Measurements from ENCODE around the gene ACOT7. TPM values are rescaled to one million over a fixed set of nuclear protein-coding genes. Genes with fewer than 3 reads are reported as not detected.

ACOT7 gene
- total and polyA plus RNA-seq, 2 experiments from 2014 or later: 167 to 169 TPM

DNA sequence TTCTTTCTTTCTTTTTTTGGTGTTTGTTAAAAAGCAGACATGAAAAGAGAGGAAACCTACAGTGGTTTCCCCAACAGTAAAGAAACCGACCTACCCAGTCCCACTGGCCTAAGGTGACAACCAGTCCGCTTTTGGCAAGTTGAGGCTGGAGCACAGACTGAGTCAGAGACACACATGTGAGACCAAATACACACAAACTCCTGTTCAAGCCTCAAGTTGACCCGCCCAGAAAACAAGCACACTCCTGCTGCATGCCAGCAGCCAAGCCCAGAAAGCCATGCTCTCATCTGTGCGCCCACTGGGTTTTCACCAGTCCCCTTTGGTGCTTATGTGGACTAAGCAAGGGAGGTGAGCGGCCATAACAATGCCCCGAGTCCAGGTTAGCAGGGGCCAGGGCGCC is 68.1 kb downstream of the ACOT7 start:
- Histone ChIP-seq H3K27me3 (ENCODE audit: insufficient read depth) (no peaks in the 10 kb centered on the region), H3K4me2 (no peak overlapping the region), H3K79me2 (replicated peaks; ENCODE audit: insufficient read depth) (no peaks in the 10 kb centered on the region), H3K4me3 (no peak overlapping the region), H3K36me3 (ENCODE audit: insufficient read depth) (no peaks in the 10 kb centered on the region; the same call in 1 of the 2 replicates), H3F3A (replicated peaks; ENCODE audit: low read depth) (0 out of 2 replicates have a peak, but pooled peaks cover 6% of the 10 kb centered on the region), H3K27ac (ENCODE audit: low read depth) (no peak overlapping the region), H3K9me2 (ENCODE audit: insufficient read depth) (no peaks in the 10 kb centered on the region), H3K4me1 (ENCODE audit: insufficient read depth) (no peaks in the 10 kb centered on the region), H4K20me1 (replicated peaks; ENCODE audit: insufficient read depth) (no peaks in the 10 kb centered on the region; the same call in none of the 2 replicates), H2AFZ (no peak overlapping the region)
- Mint-ChIP-seq H3K4me3 (no peak overlapping the region), H3K27me3 (ENCODE audit: insufficient read depth, low read depth, poor library complexity) (peaks cover 10% of the 10 kb centered on the region), H3K4me1 (no peaks in the 10 kb centered on the region), H3K27ac (no peak overlapping the region), H3K9me3 (no peaks in the 10 kb centered on the region), H3K36me3 (ENCODE audit: low read depth) (peaks cover 16% of the 10 kb centered on the region)
- ATAC-seq (no peak), DNase-seq (ENCODE audit: low spot score) (no peak)
- TF ChIP-seq CREB1 (CRISPR knock-in tag; IDR thresholded peaks at IDR 0.05; ENCODE audit: low read depth) (no peak), ZNF114 (CRISPR knock-in tag; IDR thresholded peaks at IDR 0.05) (no peak), EZH2 (IDR thresholded peaks at IDR 0.05; ENCODE audit: low read depth, unreplicated experiment) (no peak), EZH2phosphoT487 (IDR thresholded peaks at IDR 0.05; ENCODE audit: unreplicated experiment) (no peak), NANOG (IDR thresholded peaks at IDR 0.05; ENCODE audit: borderline replicate concordance) (no peak), STAT1 (IDR thresholded peaks at IDR 0.05; ENCODE audit: unreplicated experiment) (no peak)
- TF ChIP-seq, protein P1, sequence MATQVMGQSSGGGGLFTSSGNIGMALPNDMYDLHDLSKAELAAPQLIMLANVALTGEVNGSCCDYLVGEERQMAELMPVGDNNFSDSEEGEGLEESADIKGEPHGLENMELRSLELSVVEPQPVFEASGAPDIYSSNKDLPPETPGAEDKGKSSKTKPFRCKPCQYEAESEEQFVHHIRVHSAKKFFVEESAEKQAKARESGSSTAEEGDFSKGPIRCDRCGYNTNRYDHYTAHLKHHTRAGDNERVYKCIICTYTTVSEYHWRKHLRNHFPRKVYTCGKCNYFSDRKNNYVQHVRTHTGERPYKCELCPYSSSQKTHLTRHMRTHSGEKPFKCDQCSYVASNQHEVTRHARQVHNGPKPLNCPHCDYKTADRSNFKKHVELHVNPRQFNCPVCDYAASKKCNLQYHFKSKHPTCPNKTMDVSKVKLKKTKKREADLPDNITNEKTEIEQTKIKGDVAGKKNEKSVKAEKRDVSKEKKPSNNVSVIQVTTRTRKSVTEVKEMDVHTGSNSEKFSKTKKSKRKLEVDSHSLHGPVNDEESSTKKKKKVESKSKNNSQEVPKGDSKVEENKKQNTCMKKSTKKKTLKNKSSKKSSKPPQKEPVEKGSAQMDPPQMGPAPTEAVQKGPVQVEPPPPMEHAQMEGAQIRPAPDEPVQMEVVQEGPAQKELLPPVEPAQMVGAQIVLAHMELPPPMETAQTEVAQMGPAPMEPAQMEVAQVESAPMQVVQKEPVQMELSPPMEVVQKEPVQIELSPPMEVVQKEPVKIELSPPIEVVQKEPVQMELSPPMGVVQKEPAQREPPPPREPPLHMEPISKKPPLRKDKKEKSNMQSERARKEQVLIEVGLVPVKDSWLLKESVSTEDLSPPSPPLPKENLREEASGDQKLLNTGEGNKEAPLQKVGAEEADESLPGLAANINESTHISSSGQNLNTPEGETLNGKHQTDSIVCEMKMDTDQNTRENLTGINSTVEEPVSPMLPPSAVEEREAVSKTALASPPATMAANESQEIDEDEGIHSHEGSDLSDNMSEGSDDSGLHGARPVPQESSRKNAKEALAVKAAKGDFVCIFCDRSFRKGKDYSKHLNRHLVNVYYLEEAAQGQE (IDR thresholded peaks at IDR 0.05; ENCODE audit: unreplicated experiment): no peak
- TF ChIP-seq, protein P2, sequence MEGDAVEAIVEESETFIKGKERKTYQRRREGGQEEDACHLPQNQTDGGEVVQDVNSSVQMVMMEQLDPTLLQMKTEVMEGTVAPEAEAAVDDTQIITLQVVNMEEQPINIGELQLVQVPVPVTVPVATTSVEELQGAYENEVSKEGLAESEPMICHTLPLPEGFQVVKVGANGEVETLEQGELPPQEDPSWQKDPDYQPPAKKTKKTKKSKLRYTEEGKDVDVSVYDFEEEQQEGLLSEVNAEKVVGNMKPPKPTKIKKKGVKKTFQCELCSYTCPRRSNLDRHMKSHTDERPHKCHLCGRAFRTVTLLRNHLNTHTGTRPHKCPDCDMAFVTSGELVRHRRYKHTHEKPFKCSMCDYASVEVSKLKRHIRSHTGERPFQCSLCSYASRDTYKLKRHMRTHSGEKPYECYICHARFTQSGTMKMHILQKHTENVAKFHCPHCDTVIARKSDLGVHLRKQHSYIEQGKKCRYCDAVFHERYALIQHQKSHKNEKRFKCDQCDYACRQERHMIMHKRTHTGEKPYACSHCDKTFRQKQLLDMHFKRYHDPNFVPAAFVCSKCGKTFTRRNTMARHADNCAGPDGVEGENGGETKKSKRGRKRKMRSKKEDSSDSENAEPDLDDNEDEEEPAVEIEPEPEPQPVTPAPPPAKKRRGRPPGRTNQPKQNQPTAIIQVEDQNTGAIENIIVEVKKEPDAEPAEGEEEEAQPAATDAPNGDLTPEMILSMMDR (conservative IDR thresholded peaks at IDR 0.05; ENCODE audit: low read depth in 2 of 2): no peak

DNA sequence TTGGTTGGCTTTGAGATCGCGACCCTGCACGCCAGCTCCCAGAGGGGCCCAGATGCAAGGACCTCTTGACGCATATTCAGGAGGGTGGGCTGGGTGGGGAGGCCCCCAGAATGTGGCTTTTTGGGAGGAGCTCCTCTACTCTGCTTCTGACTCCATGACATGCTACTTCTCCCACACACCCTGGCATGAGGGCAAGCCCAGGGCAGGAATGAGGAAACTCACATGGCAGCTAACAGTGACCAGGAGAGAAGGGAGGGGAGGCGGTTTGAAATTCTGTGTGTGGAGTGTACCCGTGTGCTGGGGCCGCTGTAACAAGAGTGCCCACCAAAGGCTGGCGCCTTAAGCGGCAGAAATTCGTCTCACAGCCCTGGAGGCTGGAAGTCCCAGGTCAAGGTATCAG is 71.4 kb downstream of the ACOT7 start:
- Mint-ChIP-seq H3K27me3 (ENCODE audit: insufficient read depth, low read depth, poor library complexity) (peaks cover 6% of the 10 kb centered on the region), H3K9me3 (no peaks in the 10 kb centered on the region), H3K4me1 (no peaks in the 10 kb centered on the region), H3K36me3 (ENCODE audit: low read depth) (peaks cover 18% of the 10 kb centered on the region), H3K4me3 (no peak overlapping the region), H3K27ac (no peak overlapping the region)
- Histone ChIP-seq H3F3A (replicated peaks; ENCODE audit: low read depth) (0 out of 2 replicates have a peak, but pooled peaks cover 4% of the 10 kb centered on the region), H3K27me3 (ENCODE audit: insufficient read depth) (no peaks in the 10 kb centered on the region), H2AFZ (no peak overlapping the region), H3K4me3 (no peak overlapping the region), H3K27ac (ENCODE audit: low read depth) (no peak overlapping the region), H4K20me1 (replicated peaks; ENCODE audit: insufficient read depth) (no peaks in the 10 kb centered on the region), H3K4me1 (ENCODE audit: insufficient read depth) (no peaks in the 10 kb centered on the region), H3K79me2 (replicated peaks; ENCODE audit: insufficient read depth) (no peaks in the 10 kb centered on the region), H3K36me3 (ENCODE audit: insufficient read depth) (no peaks in the 10 kb centered on the region), H3K4me2 (no peak overlapping the region), H3K9me2 (ENCODE audit: insufficient read depth) (no peaks in the 10 kb centered on the region)
- ATAC-seq (no peak), DNase-seq (ENCODE audit: low spot score) (no peak)
- TF ChIP-seq ZNF114 (CRISPR knock-in tag; IDR thresholded peaks at IDR 0.05) (no peak), EZH2 (IDR thresholded peaks at IDR 0.05; ENCODE audit: low read depth, unreplicated experiment) (no peak)
- TF ChIP-seq, protein P1 (IDR thresholded peaks at IDR 0.05; ENCODE audit: unreplicated experiment): no peak

All from GM23338 (cell line).